ENCODE results near the gene OR10H4. TPM values are rescaled to one million over a fixed set of nuclear protein-coding genes. Genes with fewer than 3 reads are reported as not detected.
"Not testable (repeated sequence)": the region's sequence is repeated elsewhere in the genome, so short reads cannot be mapped to it uniquely, and the experiment has no call there.

The OR10H4 gene
- total RNA-seq, 1 donor from 2014 or later = not detected

- DNase-seq (ENCODE audit: low spot score in 2 of 2, unreplicated experiment in 2 of 2) = no peak
- H3K4me3 Mint-ChIP-seq = no peak overlapping the region
- H3K27ac Mint-ChIP-seq = no peak overlapping the region
- H3K27me3 Mint-ChIP-seq (ENCODE audit: low read depth) = no peaks in the 10 kb centered on the region
- H3K36me3 Mint-ChIP-seq = peaks cover 1% of the 10 kb centered on the region
- H3K9me3 Mint-ChIP-seq = peaks cover 80% of the 10 kb centered on the region
- TF ChIP-seq CTCF (IDR thresholded peaks at IDR 0.05; ENCODE audit: unreplicated experiment) = no peak
- no peaks in the 10 kb centered on the region for H3K4me1 Mint-ChIP-seq
These were observed 25.1 kb upstream of the OR10H4 start for GRCh38 chr19:15923702-15924101.

DNA sequence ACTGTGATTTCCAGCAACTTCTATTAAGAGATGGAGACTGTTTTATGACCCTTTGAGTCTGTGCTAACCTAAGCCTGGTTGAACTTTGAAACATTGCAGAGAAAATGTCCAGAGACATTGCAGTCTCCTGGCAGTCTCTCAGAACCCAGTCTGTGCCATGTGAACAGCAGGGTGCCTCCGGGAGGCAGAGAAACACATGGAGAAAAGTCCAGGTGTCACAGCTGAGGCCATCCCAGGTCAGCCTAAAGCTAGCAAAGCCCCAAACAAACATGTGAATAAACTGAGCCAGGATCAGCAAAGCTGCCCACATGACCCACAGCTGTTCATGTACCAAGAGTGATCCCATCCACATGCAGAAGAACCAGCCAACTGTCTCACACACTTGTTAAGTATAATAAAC lies 22.3 kb upstream of the OR10H4 start:
- Mint-ChIP-seq H3K27me3 (ENCODE audit: low read depth) (no peaks in the 10 kb centered on the region), H3K9me3 (peaks cover 75% of the 10 kb centered on the region), H3K4me1 (no peaks in the 10 kb centered on the region), H3K4me3 (no peak overlapping the region), H3K36me3 (peaks cover 8% of the 10 kb centered on the region), H3K27ac (no peak overlapping the region)
- no peak for DNase-seq (ENCODE audit: low spot score in 2 of 2, unreplicated experiment in 2 of 2)
- no peak for TF ChIP-seq CTCF (IDR thresholded peaks at IDR 0.05; ENCODE audit: unreplicated experiment)

DNA sequence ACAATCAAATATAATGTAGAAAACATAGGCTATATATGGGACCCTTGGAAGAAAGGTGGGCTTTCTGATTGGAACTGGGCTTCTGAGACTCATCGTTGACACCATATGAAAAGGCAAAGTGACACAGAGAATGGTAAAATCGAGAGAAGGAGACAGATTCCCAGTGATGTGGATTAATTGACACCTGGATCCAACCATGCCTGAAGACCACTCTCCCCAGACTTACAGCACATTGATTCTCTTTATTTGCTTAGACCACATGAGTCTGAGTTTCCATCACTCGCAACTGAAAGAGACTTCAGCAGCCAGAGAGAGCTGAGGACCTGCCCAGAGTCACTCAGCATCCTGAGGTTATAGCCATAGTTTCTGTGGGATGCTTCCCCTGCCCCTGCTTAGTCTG lies 20.5 kb upstream of the OR10H4 start:
- H3K9me3 Mint-ChIP-seq = peaks cover 62% of the 10 kb centered on the region
- TF ChIP-seq CTCF (IDR thresholded peaks at IDR 0.05; ENCODE audit: unreplicated experiment) = no peak
- no peak for DNase-seq (ENCODE audit: low spot score in 2 of 2, unreplicated experiment in 2 of 2)
- no peak overlapping the region for H3K27ac Mint-ChIP-seq
- no peak overlapping the region for H3K4me3 Mint-ChIP-seq
- peaks cover 8% of the 10 kb centered on the region for H3K36me3 Mint-ChIP-seq
- H3K27me3 Mint-ChIP-seq (ENCODE audit: low read depth) = no peaks in the 10 kb centered on the region
- H3K4me1 Mint-ChIP-seq = no peaks in the 10 kb centered on the region

- H3K4me3 Mint-ChIP-seq; DNase-seq (ENCODE audit: low spot score in 2 of 2, unreplicated experiment in 2 of 2): not testable (repeated sequence)
These were observed 15.0 kb upstream of the OR10H4 start for GRCh38 chr19:15933761-15934331.

DNA sequence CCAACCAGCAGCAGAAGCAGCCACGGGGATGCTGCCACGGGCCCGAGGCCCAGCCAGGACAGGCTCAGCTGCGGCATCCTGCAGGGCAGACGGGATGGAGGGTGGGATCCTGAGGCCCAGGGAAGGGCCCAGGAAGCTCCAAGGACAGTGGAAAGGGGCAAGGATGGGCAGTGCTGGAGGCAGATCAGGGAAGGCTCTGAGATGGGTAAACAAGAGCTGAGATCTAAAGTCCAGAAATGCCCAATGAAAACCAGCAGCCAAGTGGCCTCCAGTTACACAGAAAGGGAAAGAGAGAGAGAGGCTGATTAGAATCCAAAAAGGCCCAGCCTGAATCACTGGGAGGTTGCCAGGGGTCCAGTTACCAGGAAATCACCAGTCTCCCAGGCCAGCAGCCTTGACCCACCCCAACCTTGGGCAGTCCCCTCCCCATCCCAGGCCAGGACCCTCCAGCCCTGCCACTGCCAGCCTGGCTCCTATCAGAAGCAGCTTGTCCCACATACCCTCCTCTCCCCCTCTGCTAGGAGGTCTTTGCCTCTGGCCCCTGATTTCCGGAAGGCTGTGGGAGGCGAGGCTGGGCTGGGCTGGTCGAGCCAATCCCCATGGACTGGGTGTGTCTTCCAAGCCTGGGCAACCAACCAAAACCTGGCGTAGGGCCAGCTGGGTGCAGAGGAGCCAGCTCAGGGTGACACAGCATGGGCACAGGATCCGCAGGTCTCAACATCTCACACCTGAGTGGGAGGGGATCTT lies 14.3 kb upstream of the OR10H4 start, which contains the start of gene CYP4F11:
CYP4F11 (minus strand) TSS at position 198 of the 747 bp plus-strand sequence; CDS start at position 77, 121 bp downstream.
- Mint-ChIP-seq H3K27ac (no peak within 1 kb of the TSS), H3K9me3 (peaks cover 30% of the 10 kb centered on the region), H3K27me3 (ENCODE audit: low read depth) (no peaks in the 10 kb centered on the region), H3K36me3 (peaks cover 6% of the 10 kb centered on the region), H3K4me3 (no peak within 1 kb of the TSS), H3K4me1 (no peaks in the 10 kb centered on the region)
- DNase-seq (ENCODE audit: low spot score in 2 of 2, unreplicated experiment in 2 of 2) = no peak
- no peak for TF ChIP-seq CTCF (IDR thresholded peaks at IDR 0.05; ENCODE audit: unreplicated experiment)

More at GRCh38 chr19:15933761-15934331, 15.0 kb upstream of the OR10H4 start:
- not testable (repeated sequence) for H3K27me3 Mint-ChIP-seq (ENCODE audit: low read depth); H3K4me1 Mint-ChIP-seq; H3K27ac Mint-ChIP-seq; H3K36me3 Mint-ChIP-seq
- peaks cover 34% of the 10 kb centered on the region for H3K9me3 Mint-ChIP-seq

DNA sequence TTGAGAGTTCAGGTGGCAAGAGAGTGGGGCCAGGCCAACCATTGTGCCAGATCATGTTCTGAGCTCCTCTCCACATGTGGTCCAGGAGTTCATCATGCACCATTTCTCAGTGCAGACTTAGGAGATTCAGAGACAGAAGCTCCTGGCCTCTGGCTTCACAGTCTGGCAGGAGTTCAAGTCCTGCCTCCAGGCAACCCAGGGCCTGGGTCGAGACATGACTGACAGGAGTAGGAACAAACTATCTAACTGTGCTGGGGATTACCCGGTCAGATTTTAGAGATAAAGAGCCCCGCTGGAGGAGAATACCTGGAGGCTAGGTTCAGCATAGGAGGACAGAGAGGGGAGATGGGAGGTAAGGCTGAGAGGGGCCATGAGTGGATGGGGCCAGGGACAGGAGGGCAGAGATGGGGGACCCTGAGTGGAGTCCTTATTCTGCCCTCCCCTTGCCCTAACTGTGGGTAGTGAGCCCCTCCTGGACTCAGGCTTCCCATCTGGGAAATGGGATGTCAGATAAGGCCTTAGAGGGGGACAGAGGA lies 13.6 kb upstream of the OR10H4 start:
- peaks cover 31% of the 10 kb centered on the region for H3K9me3 Mint-ChIP-seq
- H3K4me1 Mint-ChIP-seq = no peaks in the 10 kb centered on the region
- DNase-seq (ENCODE audit: low spot score in 2 of 2, unreplicated experiment in 2 of 2) = no peak
- H3K36me3 Mint-ChIP-seq = no peaks in the 10 kb centered on the region
- TF ChIP-seq CTCF (IDR thresholded peaks at IDR 0.05; ENCODE audit: unreplicated experiment) = no peak
- H3K27me3 Mint-ChIP-seq (ENCODE audit: low read depth) = no peaks in the 10 kb centered on the region
- no peak overlapping the region for H3K27ac Mint-ChIP-seq
- H3K4me3 Mint-ChIP-seq = no peak overlapping the region

Measured in mesothelial cell of epicardium (in vitro differentiated cells).